GM21619 (cell line): Measurements from ENCODE around the gene HMCN1.
"Not testable (repeated sequence)": the region's sequence is repeated elsewhere in the genome, so short reads cannot be mapped to it uniquely, and the experiment has no call there.

Source experiments
- ATAC-seq: cut with Tn5 transposase; IDR thresholded peaks from one replicate; pipeline ENCODE4 v1.9.1; 2021; ENCODE audit not compliant: unreplicated experiment

The HMCN1 gene

DNA sequence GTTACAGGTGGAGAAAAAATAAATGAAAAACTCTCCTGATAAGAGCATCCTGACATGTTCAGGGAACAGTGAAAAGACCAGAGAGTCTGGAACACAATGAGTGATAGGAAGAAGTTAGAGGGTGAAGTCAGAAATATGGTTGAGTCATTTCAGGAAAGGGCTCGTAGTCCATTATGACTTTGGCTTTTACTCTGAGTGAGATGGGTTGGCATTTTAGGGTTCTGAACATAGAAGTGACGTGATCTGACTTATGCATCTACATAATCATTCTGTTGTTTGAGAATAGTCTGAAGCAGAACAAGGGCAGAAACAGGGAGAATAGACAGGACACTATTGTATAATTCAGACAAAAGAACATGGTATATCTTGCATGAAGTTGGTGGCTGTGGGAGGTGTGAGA lies 5.8 kb downstream of the HMCN1 start:
- no peak for ATAC-seq

DNA sequence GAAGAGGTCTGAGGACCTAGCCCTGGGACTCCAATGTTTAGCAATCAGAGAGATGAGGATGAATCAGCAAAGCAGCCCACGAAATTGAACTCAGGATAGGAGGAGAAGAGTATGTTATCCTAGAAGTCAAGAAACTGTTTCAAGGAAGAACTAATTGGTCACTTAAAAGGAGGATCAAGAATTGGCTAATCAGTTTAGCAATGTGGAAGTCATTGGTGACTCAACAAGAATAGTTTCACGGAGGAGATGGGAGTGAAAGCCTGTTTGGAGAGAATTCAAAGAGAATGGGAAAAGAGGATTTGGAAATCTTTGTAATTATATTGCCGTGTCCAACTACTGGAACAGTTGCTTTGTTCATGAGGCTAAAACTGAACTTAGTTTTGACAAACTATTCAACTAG lies 7.4 kb downstream of the HMCN1 start:
- no peak for ATAC-seq

DNA sequence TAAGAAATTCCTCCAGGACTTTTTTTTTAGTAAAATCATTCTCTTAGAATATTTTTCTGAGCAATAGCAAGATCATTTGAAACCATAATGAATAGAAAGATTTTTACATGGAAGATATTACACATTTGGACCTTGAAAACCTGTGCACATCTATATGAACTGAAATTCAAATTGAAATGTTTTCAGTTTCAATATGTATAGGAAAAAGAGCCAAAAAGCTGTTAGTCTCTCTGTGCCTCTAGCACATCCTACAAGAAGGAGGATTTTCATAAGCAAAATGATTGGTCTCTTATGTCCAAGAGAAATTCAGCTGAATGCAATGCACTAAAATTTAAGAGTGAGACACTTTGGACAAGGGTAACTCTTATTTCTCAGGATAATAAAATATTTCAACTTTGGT lies 8.2 kb downstream of the HMCN1 start:
- no peak for ATAC-seq

DNA sequence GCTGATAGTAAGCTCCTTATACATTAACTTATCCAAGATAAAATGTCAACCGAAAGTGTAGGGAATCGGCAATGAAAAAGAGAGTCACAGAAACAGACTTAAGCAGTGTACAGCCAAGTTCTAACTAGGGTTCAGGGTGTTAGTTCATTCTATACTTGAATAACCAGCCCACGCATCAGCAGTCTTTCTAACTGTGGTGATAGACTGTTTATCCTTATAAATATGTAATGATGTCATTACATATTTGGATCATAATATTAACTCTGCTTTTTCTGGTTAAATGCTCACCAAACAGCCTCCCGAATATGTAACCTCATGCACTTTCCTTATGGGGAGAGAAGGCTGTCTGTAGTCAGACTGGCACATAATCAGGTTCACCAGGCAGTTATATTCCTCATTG lies 11.0 kb downstream of the HMCN1 start:
- no peak for ATAC-seq

DNA sequence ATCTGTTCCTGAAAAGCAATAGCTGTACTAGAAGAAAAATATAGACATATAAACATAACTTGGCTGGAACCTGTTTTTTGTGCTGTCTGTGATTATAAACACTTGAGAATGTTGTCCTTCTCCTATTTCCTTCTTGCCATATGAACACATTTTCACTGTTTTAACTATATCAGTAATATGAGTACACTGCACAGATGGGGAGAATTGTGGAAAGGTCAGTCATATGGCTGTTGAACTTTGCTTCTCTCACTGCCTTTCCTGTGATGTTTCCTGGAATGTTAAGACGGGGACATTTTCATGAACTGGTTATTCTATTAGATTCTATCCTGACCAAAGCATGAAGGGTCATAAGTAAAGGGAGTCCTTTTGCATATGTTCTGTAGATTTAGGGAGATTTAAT lies 24.9 kb downstream of the HMCN1 start:
- no peak for ATAC-seq

DNA sequence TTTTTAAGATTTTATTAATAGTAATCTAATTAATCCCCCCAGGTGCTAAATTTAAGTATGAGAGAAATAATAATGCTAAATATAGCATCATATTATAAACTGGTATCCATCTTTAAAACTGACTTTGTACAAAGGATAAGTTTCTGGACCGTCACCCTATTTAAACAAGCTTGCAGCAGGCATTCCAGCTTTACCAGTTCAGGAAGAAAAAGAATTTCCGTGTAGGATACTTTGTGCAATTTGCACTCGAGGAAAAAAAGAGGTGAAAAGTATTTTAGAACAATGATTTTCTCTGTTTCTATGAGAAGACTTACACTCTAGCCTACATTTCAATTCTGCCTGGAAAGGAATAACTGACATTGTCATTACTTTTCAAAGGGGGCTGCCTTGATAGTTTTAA lies 27.6 kb downstream of the HMCN1 start:
- ATAC-seq, result no peak

DNA sequence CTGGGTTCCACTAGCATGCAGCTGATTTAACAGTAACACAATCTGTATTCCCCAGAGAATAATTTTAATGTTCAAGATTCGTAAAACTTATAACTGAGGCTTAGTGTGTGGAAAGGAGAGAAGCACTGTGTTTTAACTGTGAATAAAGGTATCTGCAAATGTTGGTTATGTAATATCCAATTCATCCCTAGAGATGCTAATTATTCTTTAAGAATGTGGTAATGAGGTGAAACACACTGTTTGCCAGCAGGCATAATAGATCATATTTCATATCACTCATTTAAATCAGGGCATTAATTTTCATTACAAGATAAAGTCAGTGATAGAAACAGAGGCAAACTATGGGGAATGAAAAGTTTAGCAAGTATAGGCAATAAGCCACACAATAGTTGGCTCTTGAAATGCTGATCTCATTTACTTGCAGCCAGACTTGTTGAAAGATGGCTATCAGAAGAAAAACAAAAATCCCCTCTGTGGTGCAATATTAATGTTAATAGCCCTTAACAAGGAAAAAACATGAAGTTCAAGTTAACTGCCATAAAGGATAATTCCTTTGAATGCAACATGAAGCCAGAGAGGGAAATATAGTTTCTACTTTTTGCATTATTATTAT lies 33.4 kb downstream of the HMCN1 start:
- ATAC-seq, result no peak

DNA sequence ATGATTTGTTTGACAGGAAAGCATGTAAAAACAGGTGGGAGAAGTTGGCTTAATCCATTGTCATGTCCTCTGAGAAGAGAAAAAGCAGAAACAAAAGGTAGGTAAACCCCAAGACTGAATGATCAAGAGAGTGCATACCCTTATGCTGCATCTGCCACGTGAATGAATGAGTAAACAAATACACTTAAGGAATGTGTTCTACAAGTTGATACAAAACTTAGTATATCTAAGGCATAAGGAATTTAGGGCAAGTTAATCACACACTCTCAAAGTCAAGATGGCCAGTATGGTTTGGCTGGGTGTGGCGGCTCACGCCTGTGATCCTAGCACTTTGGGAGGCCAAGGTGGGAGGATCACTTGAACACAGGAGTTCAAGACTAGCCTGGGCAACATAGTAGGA lies 34.2 kb downstream of the HMCN1 start:
- no peak for ATAC-seq

DNA sequence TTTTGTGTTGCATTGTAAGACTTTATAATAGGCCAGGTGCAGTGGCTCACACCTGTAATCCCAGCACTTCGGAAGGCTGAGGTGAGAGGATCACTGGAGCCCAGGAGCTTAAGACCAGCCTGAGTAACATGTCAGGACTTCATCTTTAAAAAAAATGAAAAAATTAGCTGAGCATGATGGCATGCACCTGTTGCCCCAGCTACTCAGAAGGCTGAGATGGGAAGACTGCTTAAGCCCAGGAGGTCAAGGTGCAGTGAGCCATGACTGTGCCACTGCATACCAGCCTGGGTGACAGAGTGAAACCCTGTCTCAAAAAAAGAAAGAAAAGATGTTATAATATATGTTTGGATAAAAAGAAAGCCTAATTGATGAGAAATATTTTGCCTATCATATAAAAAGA lies 34.9 kb downstream of the HMCN1 start:
- no peak for ATAC-seq

DNA sequence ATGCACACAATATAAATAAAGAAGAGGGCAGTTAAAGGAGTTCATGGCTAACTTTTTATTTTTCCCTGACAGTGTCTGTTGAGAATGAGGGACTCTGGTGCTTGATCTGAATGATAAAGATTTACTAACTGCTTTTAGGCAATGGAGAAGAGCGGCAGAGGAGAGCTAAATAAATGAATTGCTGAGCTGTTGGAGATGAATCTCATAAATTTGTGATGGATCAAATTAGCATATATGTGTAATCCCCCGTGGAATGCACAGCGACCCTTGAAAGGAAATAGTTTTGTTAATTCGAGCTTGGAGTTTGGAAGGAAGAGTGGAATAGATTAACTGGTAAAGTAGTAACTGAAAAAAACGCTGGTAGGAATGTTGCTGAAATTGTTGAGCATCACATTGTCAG lies 40.2 kb downstream of the HMCN1 start:
- ATAC-seq, result no peak

DNA sequence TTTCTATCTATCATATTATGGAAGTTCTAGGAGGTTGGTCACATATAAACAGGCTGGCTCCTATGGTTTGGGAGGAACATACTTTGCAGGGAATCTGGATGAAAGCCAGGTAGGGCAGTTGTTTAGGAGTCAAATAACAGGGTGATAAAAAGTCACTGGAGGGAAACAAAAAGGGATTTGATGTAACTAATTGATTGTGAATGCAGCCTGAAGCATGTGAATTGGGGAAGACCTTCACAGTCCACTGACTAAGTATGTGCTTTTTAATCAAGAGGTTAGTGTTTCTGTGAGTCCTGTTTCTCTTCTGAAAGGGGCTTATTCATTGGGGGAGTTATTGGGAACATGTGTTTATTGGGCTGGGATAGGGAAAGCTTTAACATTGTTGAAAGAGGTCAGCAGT lies 41.3 kb downstream of the HMCN1 start:
- no peak for ATAC-seq

DNA sequence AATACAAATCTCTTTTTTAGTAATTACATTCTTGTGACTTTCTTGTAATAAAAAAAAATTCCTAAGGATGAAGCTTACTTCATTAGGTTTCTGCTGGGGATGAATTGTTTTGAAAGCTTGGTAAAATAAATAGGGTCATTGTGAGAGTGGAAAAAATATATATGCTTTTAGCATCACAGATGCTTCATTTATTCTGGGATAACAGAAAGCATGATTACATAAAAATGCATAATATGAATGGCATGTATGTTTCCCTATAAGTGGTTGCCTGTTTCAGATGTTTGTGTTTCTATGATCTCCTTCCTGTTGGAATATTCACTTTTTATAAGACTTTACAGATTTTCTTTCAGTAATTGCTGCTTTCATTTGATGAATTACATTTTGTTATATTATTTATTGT lies 42.3 kb downstream of the HMCN1 start:
- ATAC-seq, result no peak

DNA sequence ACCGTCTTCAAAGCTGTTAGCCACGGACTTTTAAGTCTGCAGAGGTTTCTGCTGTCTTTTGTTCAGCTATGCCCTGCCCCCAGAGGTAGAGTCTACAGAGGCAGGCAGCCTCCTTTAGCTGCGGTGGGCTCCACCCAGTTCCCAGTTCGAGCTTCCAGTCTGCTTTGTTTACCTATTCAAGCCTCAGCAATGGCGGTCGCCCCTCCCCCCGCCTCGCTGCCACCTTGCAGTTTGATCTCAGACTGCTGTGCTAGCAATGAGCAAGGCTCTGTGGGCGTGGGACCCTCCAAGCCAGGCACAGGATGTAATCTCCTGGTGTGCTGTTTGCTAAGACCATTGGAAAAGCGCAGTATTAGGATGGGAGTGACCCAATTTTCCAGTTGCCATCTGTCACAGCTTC lies 49.7 kb downstream of the HMCN1 start:
- not testable (repeated sequence) for ATAC-seq

DNA sequence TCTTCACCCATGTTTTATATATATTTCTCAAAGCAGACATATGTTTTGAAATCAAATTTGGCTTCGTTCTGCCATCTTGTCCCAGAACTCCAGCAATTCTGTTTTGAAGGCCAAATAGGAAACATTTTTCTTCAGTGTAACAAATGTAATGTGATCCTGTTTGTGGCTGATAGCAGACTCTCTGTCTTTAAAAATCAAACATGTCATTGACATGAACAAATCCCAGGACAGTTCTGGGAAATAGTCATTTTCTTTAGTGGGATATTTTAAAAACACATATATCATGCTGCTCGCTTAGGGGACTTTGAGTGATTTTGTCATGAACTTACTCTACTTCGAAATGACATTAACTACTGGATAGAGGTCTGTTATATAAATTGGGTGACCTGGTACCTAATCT lies 51.4 kb downstream of the HMCN1 start:
- no peak for ATAC-seq

DNA sequence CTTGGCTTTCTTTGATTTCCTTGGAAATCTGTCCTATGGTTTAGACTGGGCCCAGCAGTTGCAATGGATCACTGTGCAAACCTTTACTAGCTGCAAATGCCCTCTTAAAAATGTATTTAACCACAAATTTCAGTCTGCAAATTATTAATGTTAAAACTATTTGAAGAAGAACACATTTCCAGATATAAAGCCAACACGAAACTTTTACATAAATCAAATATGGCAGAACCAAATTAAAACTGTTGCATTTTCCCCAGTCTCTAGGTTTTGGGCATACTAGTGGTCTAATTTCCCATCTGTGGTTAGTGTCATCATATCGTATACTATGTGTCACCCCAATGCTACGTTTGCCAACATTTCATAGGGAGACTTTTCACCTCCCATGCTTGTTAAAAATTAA lies 52.3 kb downstream of the HMCN1 start:
- no peak for ATAC-seq

DNA sequence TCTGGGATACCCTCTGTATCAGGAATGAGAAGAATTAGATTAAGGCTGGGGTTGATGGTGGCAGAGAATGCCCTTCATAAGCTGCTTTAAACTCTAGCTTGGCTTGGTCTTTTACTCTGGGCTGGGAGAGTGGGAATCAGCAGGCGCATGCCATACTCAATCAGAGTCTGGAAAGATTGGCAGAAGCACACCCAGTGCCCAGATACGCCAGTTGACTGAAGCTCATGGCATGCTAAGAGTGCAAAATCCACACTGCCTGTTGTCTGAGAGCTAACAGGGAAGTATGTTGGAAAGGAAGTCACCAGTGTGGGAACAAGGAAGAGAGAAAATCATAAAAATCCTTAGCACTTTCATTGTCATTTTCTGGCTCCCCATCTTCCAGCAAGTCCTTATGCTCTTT lies 53.0 kb downstream of the HMCN1 start:
- ATAC-seq, result no peak

DNA sequence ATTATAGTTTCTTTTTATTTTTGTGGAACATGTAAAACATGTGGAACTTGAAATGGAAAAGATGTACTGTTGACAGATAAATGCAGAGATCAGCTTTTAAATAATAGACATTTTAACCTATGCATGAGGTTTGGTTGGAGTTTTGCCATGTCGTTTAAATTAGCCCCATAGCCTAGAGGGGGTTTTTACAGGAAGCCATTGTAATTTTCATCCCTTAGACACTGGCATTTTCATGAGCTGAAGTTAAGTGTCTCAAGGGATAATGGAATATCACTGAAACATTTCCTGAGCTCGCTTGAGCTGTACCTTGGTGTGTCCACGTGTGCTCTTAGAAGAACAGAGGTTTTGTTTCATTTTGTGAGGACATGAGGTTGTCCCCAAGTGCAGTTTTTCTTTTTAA lies 54.2 kb downstream of the HMCN1 start:
- ATAC-seq, result no peak

DNA sequence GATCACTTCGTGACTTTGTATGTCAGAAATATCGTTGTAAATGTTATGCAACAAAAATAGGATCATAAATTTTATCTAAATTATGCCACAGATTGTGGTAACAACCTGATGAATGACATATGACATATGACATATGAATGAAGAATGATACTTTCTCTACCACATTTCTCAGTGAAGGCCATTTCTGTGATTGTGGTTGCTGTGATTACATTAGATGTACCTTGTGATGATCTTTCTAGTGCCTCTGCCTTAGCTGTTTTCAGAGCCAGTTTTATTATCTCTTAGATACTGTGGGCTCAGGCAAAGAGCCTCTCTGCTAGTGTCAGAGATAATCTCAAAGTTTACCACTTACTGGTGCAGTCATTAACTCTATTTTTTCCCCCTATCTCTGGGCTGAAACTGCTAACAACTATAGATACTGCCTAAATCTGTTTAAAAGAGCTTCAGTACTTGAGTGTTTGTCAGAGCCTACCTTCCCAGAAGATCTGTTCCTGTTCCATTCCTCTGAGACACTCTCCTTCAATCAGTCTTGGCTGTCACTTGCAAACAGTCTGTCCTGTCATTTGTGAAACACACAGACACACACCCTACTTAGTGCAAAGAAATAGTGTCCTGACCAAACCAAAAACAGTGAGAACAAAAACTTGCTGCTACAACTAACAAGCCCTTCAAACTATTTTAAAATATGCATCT lies 55.5 kb downstream of the HMCN1 start:
- ATAC-seq, result no peak

DNA sequence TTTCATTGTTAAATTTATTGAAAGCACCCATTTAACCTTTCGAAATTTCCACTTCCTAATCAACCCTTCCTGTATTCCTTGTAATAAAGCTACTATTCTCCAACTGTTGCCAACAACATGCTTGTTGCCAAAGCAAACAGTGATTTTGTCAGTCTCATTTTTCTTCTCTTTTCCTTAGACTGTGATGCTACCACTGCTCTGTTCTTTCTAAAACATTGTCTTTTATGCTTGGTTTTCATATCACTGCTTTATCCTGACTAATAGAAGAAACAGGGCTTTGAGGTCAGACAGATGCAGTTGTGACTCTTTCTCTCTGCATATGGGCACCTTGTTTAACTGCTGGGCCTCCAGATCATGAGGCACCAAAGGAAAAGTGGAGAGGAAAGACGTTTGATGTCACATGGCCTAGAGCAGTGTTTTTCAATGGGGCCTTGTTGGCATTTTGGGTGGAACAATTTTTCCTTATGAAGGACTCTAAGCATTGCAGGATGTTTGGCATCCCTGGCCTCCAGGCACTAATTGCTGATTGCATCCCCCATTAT lies 56.1 kb downstream of the HMCN1 start:
- ATAC-seq, result no peak

DNA sequence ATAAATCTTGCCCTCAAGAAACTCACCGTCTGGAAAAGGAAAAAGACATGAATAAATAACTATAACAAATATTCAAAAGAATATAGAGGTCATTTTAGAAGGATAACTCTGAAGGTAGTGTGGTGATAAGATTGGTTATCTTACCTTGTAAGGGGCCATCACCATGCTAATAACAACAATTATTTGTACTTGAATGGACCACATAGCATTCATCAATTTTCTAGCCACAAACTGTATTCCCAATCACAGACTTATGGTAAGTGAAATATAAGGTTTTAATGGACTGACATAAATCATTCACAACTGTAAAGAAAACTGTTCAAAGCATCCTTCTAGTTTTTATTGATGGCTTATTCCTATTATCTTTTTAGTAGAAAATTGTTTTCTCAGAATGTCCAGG lies 57.8 kb downstream of the HMCN1 start:
- no peak for ATAC-seq

DNA sequence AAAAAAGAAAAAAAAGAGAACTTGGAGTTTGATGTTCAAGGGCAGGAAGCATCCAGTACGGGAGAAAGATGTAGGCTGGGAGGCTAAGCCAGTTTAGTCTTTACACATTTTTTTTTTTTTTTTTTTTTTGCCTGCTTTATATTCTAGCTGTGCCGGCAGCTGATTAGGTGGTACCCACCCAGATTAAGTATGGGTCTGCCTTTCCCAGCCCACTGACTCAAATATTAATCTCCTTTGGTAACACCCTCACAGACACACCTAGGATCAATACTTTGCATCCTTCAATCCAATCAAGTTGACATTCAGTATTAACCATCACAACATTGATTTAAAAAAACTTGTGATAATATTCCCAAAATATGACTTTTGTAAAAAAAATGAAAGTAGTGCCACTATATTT lies 60.3 kb downstream of the HMCN1 start:
- not testable (repeated sequence) for ATAC-seq

DNA sequence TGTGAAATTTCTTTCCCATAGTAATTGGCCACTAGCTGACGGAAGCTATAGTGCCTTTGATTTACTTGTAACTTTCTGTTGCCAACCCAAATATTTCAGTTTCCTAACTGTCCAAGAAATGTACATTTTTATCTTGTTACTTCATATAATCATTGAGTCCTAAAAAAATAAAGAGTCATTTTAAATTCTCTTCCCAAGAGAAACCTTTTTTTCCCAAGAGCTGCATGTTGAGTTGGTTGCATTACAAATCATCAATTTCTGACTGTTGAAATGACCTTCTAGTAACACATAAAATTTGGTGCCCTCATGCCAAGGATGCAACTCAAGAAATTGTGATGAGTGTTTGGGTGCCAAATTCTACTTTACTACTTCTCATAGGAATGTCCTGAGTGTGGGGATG lies 61.0 kb downstream of the HMCN1 start:
- no peak for ATAC-seq

DNA sequence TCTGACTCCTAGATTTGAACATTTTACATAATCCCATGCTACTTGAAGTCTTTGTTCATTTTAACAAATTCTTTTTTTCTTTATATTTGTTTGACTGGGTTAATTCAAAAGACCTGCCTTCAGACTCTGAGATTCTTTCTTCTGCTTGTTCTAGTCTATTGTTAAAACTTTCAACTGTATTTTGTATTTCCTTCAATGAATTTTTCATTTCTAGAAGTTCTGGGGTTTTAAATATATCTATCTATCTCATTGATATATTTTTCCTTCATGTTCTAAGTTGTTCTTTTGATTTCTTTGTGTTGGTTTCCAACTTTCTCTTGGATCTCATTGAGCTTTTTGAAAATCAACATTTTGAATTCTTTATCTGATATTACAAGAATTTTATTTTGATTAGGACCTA lies 64.3 kb downstream of the HMCN1 start:
- no peak for ATAC-seq
